Panc1 (cell line): ENCODE measurements around the gene ERBB2.

Experiments
- POLR2AphosphoS5 ChIP-seq: IDR thresholded peaks from 2 replicates; pipeline ENCODE4 v1.6.1; 2012; ENCODE audit warnings: mild to moderate bottlenecking, low read depth, low read length, moderate library complexity
- SIN3A ChIP-seq: IDR thresholded peaks from 2 replicates; pipeline ENCODE4 v1.6.1; 2012; ENCODE audit warnings: low read depth, mild to moderate bottlenecking, low read length, moderate library complexity, borderline replicate concordance; ENCODE audit not compliant: insufficient read depth
- TF ChIP-seq, protein P1 (sequence below): fragments of 450-650 bp; IDR thresholded peaks from 2 replicates; pipeline ENCODE4 v1.5.1; 2017; ENCODE audit warnings: mild to moderate bottlenecking
- TF ChIP-seq, protein P2 (sequence below), 2 experiments: IDR thresholded peaks; 2 replicates each; pipeline ENCODE4 v1.6.1; 2011 to 2012; ENCODE audit warnings: low read depth in 2 of 2, control low read depth in 1 of 2, low read length in 1 of 2, mild to moderate bottlenecking in 1 of 2, moderate library complexity in 1 of 2; ENCODE audit not compliant: insufficient read depth in 1 of 2

DNA sequence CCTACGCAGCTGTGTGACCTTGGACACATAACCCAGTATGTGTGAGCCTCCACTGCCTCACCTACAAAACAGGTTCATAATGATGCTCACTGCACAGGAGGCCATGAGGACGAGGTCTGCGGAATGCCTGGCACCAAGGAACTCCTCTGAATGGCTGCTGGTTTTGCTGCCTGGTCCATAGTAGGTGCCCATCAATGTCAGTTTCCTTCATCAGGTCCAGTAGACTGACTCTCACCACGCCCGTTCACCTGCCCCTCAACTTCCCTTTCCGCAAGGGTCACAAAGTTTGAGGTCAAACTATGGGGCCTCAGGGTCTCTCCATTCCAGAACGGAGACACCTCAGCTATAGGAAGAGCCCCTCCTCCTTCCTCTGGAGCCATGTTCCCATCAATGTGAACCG, 22.8 kb upstream of the ERBB2 start:
- TF ChIP-seq, protein P1, sequence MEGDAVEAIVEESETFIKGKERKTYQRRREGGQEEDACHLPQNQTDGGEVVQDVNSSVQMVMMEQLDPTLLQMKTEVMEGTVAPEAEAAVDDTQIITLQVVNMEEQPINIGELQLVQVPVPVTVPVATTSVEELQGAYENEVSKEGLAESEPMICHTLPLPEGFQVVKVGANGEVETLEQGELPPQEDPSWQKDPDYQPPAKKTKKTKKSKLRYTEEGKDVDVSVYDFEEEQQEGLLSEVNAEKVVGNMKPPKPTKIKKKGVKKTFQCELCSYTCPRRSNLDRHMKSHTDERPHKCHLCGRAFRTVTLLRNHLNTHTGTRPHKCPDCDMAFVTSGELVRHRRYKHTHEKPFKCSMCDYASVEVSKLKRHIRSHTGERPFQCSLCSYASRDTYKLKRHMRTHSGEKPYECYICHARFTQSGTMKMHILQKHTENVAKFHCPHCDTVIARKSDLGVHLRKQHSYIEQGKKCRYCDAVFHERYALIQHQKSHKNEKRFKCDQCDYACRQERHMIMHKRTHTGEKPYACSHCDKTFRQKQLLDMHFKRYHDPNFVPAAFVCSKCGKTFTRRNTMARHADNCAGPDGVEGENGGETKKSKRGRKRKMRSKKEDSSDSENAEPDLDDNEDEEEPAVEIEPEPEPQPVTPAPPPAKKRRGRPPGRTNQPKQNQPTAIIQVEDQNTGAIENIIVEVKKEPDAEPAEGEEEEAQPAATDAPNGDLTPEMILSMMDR: no peak
- TF ChIP-seq, protein P2, sequence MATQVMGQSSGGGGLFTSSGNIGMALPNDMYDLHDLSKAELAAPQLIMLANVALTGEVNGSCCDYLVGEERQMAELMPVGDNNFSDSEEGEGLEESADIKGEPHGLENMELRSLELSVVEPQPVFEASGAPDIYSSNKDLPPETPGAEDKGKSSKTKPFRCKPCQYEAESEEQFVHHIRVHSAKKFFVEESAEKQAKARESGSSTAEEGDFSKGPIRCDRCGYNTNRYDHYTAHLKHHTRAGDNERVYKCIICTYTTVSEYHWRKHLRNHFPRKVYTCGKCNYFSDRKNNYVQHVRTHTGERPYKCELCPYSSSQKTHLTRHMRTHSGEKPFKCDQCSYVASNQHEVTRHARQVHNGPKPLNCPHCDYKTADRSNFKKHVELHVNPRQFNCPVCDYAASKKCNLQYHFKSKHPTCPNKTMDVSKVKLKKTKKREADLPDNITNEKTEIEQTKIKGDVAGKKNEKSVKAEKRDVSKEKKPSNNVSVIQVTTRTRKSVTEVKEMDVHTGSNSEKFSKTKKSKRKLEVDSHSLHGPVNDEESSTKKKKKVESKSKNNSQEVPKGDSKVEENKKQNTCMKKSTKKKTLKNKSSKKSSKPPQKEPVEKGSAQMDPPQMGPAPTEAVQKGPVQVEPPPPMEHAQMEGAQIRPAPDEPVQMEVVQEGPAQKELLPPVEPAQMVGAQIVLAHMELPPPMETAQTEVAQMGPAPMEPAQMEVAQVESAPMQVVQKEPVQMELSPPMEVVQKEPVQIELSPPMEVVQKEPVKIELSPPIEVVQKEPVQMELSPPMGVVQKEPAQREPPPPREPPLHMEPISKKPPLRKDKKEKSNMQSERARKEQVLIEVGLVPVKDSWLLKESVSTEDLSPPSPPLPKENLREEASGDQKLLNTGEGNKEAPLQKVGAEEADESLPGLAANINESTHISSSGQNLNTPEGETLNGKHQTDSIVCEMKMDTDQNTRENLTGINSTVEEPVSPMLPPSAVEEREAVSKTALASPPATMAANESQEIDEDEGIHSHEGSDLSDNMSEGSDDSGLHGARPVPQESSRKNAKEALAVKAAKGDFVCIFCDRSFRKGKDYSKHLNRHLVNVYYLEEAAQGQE (IDR thresholded peaks at IDR 0.05; ENCODE audit: insufficient read depth in 1 of 2, low read depth in 2 of 2, low read length in 1 of 2): no peak
- TF ChIP-seq POLR2AphosphoS5 (no peak), SIN3A (no peak)
